ENCODE results near the gene SH2B3.
"Not testable (repeated sequence)": the region's sequence is repeated elsewhere in the genome, so short reads cannot be mapped to it uniquely, and the experiment has no call there.

Gene SH2B3

GRCh38 chr12:111387747-111388323 is 17.9 kb upstream of the SH2B3 start:
- no peak for DNase-seq

- DNase-seq, result no peak
These were observed 16.1 kb upstream of the SH2B3 start for GRCh38 chr12:111389635-111390034.

GRCh38 chr12:111390910-111391309 is 14.8 kb upstream of the SH2B3 start:
- no peak for DNase-seq

- DNase-seq, result no peak
These were observed 11.9 kb upstream of the SH2B3 start for GRCh38 chr12:111393700-111394300.

GRCh38 chr12:111394480-111394879 is 11.2 kb upstream of the SH2B3 start:
- no peak for DNase-seq

GRCh38 chr12:111395336-111396187 is 10.2 kb upstream of the SH2B3 start:
- DNase-seq, result no peak

GRCh38 chr12:111396271-111396670 is 9.5 kb upstream of the SH2B3 start:
- not testable (repeated sequence) for DNase-seq

- DNase-seq, result peak; percentile 77
These were observed 8.8 kb upstream of the SH2B3 start for GRCh38 chr12:111396726-111397445.

GRCh38 chr12:111398530-111398929 is 7.2 kb upstream of the SH2B3 start:
- DNase-seq, result no peak

- DNase-seq, result not testable (repeated sequence)
These were observed 5.8 kb upstream of the SH2B3 start for GRCh38 chr12:111399741-111400404.

- DNase-seq, result no peak
These were observed 4.5 kb upstream of the SH2B3 start for GRCh38 chr12:111401167-111401605.

- DNase-seq, result not testable (repeated sequence)
These were observed 3.3 kb upstream of the SH2B3 start for GRCh38 chr12:111402490-111402824.

- no peak for DNase-seq
These were observed 1.2 kb upstream of the SH2B3 start for GRCh38 chr12:111404362-111405148.

- peak; percentile 85 for DNase-seq
These were observed 419 bp upstream of the SH2B3 start for GRCh38 chr12:111405149-111405858.

GRCh38 chr12:111406474-111407376 is 1.0 kb downstream of the SH2B3 start:
- no peak for DNase-seq

GRCh38 chr12:111407377-111408115 is 1.8 kb downstream of the SH2B3 start:
- DNase-seq, result no peak

- DNase-seq, result no peak
These were observed 2.4 kb downstream of the SH2B3 start for GRCh38 chr12:111408116-111408440.

- no peak for DNase-seq
These were observed 3.1 kb downstream of the SH2B3 start for GRCh38 chr12:111408686-111409402.

GRCh38 chr12:111409403-111409779 is 3.7 kb downstream of the SH2B3 start:
- no peak for DNase-seq
